HG03060 (cell line): ENCODE measurements around the gene PDLIM4.

Experiments
- ATAC-seq: cut with Tn5 transposase; IDR thresholded peaks from one replicate; pipeline ENCODE4 v1.9.1; 2021; ENCODE audit warnings: low read depth, moderate number of reproducible peaks; ENCODE audit not compliant: unreplicated experiment

PDLIM4 gene, protein sequence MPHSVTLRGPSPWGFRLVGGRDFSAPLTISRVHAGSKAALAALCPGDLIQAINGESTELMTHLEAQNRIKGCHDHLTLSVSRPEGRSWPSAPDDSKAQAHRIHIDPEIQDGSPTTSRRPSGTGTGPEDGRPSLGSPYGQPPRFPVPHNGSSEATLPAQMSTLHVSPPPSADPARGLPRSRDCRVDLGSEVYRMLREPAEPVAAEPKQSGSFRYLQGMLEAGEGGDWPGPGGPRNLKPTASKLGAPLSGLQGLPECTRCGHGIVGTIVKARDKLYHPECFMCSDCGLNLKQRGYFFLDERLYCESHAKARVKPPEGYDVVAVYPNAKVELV

GRCh38 chr5:132257131-132258101 lies at the start of gene PDLIM4:
PDLIM4 (plus strand) TSS chr5:132257696; CDS start chr5:132257735, 39 bp downstream.
- no peak for ATAC-seq

- ATAC-seq: no peak
These were observed 49.7 kb upstream of the PDLIM4 start for GRCh38 chr5:132207778-132208177.

- ATAC-seq: no peak
These were observed 48.4 kb upstream of the PDLIM4 start for GRCh38 chr5:132209131-132209530.

DNA sequence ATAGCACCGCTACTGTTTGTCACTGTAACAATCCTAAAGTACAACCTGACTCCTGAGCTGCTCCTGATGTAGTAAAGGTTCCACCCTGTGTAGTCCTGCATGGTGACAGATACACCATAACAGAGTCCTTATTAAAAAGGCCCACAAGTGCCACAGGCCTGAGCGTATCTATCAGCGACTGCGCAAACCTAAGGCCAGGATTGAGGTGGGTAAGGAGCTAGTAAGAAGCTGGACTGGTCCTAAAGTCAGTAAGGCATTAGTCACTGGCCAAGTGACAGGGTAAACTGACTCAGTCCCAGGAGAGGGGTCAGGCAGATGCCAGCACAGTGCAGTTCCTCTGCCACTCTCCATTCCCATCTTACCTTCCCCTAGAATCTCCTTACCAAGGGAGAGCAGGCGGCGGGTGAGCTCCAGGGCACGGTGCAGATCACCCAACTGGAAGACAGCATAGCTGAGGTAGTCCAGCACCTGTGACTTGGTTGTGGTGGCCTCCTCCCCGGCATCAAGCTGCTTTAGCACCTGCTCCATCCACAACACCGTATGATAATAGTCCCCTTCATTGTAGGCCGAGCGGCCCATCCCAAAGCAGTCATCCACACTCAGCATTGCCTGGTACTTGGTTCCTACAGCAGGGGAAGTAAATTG lies 47.5 kb upstream of the PDLIM4 start:
- no peak for ATAC-seq

DNA sequence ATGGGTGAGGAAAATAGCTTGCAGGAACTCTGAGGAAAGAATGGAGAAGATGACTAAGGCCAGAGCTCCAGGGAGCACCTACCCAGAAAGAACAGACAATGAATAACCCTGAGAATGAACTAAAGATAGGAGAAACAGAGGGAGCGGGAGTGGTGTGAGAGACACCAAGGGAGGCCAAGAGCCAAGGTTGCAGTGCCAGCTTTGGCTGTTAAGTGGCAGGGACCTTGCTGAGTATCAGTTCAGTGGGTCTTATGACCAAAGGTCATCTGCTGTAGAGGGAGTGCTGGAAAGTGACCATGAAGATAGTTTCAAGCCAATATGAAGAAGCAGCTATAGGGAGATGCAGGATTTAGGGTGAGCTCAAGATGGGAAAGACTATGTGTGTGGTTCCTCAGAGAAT lies 46.6 kb upstream of the PDLIM4 start:
- ATAC-seq: no peak

GRCh38 chr5:132211787-132212186 lies 45.7 kb upstream of the PDLIM4 start:
- no peak for ATAC-seq

DNA sequence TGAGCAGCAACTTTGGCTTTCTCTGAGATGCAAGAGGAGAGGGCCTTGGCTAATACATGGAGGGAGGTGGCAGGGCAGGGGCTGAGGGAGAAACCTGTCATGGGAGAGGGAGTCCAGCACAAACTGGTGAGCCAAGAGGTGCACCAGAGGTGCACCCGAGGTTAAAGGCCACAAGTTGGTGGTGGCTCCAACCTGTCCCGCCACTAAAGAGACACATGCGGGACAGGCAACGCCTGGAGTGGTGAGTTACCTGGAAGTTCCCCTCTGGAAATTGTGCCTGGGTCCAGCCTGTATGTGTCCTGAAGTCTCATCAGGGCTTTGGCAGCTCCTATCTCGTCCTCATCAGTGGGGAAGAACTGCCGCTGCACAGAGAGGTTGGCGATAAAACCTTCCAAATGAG lies 43.8 kb upstream of the PDLIM4 start:
- ATAC-seq: no peak

DNA sequence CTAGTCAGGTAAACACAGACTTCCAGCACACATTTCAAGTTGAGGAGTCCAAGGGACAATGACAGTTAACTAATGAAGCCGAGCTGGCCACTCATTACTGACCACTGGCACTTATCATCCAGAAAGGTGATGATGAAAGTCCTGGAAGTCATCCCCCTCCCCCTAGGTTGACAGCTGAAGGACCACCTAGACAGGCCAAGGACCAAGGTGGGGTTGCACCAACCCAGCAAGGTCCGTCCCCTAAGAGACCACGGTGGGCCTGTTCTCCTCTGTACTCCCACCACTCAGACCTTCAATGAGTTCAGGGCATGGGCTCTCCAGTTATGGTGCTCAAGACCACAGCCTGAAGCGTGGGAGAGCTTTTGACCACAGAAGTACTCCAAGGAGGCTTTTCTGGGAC lies 43.0 kb upstream of the PDLIM4 start:
- ATAC-seq: no peak

DNA sequence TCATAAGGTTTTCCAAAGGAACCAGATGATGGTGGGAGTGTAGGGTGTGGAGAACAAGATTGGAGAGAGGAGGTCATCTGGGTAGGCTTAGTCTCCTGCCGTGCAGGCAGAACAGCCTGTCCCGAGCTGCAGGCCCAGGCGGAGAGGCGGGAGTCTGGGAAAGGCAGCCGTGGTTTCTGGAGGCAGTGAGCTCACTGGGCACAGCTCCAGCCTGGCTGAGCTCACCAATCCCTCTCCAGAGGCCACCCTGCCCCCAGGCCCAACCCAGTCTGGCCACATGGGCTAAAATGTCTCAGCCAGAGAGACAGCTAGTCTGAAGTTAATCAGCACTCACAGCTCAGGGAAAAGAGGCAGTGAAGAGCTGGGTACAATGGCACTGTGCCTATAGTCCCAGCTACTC lies 42.2 kb upstream of the PDLIM4 start:
- ATAC-seq: no peak

- ATAC-seq: no peak
These were observed 39.2 kb upstream of the PDLIM4 start for GRCh38 chr5:132218321-132218720.

DNA sequence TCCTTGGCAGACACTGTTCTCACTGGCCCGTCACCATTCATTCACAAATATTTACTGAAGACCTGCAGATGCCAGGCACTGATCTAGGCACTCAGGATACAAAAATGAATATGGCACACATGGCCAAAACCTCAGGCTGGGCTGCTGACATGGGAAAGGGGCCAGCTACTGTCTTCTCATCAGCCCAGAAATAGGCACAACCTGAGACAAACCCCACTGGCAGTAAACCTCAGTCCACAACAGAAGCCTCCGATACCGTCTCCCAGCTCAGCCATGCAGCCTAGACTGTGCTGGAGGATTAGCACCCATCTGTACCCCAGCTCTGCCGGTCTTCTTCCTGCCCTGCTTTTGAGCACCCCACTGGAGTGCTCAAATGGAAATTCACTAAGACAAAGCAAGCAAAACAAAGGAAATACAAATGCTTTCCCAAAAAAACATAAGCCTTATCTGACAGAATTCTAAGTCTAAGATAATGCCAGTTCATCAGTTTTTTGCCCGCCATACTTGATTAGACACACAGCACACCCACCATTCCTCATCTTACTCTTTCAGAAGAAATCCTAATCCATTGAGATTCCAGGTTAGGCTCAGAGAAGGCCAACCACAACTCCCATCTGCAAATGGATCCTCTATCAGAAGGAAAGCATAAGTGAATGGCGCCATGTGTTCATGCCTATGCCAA lies 38.1 kb upstream of the PDLIM4 start:
- no peak for ATAC-seq

DNA sequence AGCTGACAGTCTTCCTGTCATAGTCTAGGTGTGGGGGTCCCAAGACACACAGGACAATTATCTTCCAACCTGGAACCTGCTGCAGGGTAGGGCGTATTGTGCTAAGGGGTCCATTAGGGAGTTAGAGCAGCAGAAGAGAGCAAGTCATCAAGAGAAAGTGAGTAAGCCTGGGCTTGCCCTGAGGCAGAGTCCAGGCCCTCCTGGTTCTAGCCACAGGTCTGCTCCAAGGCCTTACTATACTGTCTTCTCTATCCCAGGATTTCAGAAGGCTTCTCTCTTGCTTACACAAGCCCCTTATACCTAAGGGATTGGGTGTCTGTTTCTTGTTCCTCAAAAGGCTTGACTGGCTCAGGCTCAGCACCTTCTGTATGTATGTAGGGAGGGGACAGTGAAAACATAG lies 37.5 kb upstream of the PDLIM4 start:
- no peak for ATAC-seq

DNA sequence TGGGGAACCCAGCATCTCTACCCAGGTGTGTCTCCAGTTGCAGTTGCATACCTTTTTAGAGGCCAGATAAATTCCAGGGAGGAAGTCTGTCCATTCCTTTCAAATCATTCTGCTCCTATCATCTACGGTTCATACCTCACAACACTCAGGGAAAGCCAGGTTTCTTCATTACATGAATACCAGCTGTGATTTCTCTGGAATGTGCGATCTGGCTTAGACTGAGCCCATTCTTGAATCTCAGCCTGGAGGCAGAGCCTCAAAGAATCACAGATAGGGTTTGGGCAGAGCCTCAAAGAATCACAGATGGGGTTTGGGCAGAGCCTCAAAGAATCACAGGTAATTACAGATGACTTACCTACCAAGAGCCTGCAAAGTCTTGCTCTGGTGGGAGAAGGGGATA lies 37.0 kb upstream of the PDLIM4 start:
- no peak for ATAC-seq

DNA sequence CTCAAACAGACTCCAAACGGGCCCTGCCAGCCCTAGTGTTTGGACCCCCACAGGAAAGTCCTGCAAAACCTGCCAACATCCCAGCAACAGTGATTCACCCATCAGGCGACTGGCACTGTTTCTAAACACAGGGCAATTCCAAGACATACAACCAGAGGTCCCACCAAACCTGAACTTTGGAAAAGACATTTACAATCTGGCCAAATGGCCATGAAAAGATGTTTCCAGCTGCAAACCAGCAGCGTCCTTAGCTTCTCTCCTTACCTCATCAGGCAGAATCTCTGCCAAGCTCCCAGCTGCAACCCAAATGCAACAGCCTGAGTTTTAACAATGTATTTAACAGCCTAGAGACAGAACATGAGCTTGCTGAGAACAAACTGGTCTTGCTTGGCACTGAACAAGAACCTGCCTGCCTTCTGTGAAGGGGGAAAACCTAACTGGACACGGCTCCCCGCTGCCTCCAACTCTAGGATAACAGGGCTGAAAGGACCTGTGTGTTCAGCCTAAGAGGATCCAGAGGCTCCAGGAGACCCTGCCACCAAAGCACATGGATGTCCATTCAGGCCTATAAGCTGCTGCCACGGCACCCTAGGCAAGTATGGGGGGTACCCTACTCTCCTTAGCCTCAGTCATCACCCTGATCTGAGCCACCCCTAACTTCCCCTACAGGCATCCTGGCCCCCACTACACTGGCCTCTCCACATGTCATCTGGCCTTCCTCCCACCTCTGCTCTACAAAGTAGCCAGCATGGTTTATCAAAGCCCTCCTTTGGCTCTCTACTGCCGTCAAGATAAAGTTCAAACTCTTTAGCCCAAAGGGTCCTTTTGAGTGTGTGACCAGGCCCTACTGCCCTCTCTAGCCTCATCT lies 35.5 kb upstream of the PDLIM4 start:
- ATAC-seq: no peak

GRCh38 chr5:132222649-132223038 lies 34.9 kb upstream of the PDLIM4 start:
- ATAC-seq: peak; percentile 76

DNA sequence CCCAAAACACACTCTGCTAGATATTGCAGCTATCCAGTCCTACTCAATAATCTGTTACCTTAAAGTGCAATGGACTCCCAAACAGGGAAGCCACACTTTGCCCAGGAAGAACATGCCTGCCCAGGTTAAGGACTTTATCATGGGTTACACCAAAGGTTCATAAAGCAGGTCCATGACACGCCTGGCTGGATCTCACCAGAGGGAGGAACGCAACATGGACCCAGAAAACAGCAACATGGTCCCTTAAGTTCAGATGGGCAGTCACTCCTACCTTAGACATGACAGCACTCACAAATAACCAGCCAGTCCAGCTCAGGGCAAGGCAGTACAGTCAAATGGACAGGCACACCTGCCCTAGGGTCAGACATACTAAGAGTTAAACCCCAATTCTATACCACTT lies 33.6 kb upstream of the PDLIM4 start:
- no peak for ATAC-seq

- ATAC-seq: no peak
These were observed 32.8 kb upstream of the PDLIM4 start for GRCh38 chr5:132224716-132225115.

DNA sequence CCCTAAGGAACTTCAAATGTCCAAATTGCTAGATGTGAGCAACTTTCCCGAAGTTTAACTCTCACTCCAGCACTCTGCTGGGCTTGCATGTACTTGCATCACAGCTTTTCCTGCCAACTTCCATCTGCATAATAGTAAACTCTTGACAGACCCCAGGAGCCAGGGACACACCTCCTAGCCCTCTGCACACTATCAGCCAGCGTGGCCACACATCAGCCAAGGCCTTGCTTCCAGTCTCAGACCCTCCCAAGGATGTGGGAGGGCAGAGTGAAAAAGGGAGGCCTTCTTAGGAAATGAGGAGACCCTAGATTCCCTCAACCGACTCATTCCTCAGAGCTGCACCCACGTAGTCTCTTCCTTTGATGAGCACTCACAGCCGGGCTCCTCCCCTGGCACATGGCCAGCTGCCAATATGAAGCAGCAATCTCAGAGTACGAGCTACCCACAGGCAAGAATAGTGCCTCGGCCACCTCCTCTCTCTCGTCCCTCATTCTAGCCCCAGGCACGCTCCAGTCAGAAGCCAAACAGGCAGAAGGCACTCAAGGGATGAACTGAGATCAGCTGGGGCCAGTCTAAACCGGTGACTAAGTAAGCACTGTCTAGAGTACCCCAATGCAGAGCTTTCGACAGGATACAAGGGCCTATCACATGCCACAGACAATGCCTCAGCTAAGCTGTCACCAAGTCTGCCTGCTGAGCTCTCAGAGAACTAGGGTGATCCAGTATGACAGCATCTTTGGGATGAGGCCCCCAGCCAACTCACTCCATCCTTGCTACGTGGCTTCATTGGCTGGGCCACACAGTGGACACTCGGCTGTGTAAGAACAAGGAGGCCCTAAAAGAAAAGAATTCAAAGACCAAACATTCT lies 32.1 kb upstream of the PDLIM4 start:
- no peak for ATAC-seq
